Amniotic stem cell (primary cell): ENCODE data around the gene MPG.
A peak's percentile ranks its signal among the peaks of the same experiment; 100 is the strongest.
"Not testable (repeated sequence)": the region's sequence is repeated elsewhere in the genome, so short reads cannot be mapped to it uniquely, and the experiment has no call there.

Source experiments
- DNase-seq: peaks from one replicate; lab custom pipeline; 2025; lab: John Stamatoyannopoulos, UW

Gene MPG, protein sequence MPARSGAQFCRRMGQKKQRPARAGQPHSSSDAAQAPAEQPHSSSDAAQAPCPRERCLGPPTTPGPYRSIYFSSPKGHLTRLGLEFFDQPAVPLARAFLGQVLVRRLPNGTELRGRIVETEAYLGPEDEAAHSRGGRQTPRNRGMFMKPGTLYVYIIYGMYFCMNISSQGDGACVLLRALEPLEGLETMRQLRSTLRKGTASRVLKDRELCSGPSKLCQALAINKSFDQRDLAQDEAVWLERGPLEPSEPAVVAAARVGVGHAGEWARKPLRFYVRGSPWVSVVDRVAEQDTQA

DNA sequence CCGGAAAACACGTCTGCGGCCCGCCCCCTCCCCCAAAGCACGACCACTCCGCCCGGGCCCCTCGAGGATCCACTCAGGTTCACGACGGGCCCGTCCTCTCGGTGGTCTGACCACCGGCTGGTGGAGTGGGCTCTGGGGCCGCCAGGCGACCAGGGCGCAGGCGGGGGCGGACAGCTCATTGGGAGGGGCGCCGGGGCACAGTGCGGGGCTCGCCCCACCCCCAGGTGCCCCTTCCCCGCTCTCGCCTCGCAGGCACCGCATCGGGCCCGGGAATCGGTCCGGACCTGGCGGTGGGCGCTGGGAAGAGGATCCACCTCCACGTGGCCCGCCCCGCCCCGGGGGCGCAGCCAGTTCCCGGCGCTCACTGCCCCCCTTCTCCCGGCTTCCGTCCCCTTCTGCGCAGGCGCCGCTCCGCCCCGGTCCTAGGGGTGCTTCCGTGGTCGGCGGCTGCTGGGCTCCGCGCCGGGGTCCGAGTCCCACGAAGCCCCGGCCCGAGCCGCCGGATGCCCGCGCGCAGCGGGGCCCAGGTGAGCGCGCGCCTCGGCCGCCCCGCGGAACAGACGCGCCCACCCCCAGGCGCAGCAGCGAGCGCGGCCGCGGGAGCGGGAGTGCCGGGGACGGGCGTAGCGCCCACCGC is at the start of gene MPG:
Gene MPG (plus strand): TSS at position 419 of the 637 bp plus-strand sequence. CDS start 85 bp downstream, at position 504.
- peak; percentile 51 for DNase-seq

DNA sequence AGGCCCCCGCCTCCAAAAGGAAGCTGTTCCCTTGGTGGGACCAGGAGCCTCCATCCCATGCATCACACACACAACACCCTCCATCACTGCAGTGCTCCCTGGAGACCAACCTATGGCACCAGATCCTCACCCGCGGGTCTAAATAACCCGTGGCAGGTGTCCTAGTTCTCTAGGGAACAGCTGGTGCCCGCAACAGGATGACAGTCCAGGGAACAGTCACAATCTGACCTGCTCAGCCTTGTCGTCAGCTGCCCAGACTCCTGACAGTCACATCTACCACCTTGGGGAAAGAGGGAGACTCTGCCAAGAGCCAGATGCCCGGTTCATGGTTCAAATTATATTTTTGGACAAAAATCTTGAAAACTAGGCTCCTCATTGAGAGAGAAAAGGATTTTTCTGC is 47.4 kb upstream of the MPG start:
- DNase-seq, result not testable (repeated sequence)

DNA sequence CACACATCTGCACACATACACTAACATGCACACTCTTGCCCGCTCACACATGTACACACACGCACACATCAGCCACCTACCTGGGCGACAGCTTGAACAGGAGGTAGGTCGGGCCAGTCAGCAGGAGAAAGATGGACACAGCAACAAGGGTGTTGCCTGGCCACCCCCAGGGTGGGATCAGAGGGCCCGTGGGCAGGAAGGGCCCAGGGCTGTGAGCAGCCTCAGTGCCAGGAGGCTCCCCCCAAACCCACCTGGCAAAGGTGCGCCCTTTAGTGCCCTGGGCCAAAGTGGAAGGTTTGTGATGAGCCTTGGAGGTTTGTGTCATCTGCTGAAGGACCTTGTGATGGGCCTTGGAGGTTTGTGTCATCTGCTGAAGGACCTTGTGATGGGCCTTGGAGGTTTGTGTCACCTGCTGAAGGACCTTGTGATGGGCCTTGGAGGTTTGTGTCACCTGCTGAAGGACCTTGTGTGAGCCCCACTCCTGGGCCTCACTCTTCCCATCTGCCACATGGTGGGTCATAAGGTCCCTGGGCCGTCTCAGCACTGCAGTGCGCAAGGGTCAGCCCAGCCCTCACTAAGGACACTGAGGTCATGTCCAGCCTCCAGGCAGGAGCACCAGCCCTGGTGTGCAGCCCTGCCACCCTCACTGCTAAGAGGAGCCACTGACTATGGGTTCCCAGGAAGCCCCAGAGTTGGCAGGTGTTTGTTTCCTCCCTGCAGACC is 44.7 kb upstream of the MPG start:
- DNase-seq, result not testable (repeated sequence)

DNA sequence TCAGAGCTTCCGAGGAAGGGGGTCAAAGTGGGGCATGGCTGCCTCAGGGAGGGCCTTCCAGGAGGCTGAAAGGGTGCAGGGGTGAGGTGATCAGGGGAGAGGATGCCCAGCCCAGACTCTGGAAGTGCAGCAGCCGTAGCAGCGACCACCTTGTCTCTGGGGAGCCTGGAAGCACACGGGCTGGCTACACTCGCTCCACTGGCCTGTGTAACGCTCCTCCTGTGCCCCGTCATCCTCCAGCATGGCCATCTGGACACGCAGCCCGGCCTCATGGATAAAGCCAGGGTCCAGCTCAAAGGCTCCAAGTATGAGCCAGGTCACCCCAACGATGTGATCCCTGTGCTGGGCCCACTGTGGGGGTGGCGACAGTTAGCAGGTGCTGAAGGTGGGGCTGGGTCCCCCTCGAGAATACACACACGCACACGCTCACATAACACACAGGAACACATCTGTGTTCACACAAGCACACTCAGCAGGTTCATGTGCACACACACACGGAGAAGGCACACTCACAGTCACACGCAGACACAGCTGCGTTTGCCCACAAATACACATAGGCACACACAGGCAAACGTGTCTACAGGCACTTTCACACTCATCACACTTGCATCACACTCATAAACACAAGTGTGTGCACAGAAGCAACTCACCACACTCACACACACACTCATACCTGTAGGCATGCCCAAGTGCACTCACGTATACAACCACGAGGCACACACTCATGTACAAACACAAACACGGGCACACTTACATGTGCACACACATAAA is 44.0 kb upstream of the MPG start:
- no peak for DNase-seq

DNA sequence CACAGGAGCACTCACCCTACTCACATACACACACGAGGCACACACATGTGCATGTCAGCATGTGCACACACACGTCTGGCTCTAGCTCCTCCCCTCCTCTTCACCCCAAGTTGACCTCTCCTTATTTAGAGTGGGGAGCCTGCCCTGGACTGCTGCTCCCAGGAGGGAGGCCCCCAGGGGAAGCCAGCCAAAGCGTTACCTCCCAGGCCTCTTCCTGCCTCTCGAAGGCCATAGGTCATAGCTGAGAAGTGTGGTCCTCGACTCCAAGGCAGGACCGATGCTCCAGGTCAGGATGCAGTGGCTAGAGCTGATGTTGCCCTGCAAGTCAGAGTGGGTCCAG is 43.4 kb upstream of the MPG start:
- no peak for DNase-seq

DNA sequence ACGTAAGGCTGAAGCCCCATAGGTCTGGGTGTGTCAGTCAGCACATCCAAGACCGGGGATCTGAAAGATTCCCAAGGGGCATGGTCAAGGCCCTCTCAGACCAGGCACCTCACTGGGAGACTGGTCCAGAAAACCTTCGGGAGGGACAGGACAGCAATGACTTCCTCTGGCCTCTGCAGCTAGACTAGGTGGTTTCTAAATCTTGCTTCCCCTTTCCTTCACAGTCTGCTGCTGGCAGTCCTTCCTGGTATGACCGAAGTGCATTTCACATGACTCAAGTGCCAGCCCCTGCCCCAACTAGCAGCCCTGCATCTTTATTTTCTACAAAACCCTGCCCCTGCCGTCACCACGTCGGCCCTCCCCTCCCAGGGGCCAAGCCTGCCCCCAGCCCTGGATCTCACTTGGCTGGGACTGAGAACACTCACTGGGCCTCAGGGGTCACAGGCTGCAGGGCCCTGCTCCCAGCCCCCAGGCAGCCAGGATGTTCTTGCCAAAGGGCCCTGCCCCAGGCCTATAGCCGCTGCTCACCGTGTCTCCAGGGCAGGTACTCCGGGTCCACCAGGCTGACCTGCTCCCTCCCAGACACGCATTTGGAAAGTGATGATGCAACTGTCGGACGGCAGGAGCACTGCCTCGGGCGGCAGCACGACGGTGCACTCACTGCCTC is 42.9 kb upstream of the MPG start:
- no peak for DNase-seq

DNA sequence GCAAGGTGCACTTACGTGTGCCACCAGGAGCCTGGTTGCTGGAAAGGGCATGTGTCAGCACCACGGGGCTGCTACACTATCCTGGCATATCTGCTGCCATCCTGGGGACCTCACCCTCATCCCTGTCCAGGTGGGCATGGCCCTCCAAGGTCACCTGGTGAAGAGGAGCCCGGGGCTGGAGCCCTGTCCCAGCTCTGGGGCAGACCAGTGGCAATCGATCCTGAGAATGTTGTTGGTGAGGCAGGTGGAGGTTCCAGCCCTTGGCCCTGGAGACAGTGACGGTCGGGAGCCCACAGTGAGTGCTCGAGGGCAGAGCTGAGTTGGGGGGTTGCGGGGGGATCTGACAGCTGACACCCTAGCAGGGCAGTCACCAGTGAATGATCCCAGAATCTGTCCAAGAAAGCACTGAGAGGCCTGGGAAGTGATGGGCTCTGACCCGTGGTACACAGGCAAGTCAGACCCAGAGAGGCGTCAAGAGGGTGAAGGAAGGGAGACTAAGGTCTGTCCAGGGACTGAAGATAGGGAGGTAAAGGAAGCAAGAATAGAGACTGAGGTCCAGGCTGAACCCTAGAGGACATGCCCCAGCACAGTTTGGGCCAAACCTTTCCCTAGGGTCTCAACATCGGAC is 42.2 kb upstream of the MPG start:
- DNase-seq, result no peak

DNA sequence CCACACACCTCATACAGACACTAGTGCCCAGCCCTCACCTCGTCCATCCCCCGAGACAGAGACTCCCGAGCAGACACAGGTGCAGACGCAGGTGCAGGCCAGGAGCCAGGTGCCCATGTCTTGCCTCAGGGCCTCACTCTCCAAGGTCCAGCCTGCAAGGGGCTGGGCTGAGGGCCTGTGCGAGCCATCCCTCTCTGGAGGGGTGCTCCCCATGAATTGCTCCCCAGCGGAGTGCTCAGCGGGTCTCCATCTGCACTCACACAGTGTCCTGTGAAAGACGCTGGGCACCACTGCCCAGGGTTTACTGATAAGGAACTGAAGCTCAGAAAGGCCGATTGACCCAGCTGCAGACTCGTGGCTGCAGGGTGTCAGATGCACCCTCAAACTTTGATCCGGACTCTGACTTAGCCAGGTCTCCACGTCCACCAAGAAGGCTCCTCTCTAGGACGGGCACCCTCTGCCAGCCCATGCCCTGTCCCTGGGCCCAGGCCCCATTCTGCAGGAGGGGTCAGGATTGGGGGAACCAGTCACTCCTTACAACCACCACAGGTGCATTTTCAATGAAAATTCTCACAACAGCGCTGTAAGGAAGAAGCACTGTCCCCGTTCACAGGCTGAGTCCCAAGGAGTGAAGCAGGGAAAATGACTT is 41.6 kb upstream of the MPG start:
- no peak for DNase-seq

DNA sequence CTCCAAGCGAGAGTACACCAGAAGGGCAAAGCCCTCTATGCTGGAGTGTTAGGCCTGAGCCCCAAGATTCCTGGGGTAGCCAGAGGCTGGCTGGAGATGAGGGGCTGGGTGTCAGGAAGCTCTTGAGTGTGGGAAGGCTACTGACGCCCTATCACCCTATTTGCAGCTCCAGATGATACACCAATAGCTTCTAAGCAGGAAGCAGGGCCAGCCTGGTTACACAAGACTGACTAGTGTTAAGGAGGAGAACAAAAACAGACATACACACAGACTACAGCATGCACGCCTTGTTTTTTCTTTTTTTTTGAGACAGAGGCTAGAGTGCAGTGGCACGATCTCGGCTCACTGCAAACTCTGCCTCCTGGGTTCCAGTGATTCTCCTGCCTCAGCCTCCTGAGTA is 40.5 kb upstream of the MPG start:
- DNase-seq, result no peak

DNA sequence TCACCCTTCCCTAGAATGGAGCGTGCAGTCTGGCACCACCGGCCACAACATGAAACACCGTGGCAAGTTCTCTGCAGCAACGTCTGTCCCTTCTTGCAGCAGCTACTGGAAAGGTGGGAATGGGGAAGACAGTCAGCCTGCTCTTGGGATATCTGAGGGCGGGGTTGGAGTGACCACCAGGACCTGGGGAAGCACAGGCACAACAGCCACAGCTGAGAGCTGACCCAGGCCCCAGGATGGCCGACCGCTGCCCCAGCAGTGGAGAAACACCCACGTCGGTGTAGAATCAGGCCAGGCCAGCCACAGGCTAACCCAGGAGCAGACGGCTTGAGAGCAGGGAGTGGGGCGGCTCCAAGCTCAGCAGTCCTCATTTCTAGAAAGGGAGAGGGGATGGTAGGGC is 39.8 kb upstream of the MPG start:
- DNase-seq, result not testable (repeated sequence)

DNA sequence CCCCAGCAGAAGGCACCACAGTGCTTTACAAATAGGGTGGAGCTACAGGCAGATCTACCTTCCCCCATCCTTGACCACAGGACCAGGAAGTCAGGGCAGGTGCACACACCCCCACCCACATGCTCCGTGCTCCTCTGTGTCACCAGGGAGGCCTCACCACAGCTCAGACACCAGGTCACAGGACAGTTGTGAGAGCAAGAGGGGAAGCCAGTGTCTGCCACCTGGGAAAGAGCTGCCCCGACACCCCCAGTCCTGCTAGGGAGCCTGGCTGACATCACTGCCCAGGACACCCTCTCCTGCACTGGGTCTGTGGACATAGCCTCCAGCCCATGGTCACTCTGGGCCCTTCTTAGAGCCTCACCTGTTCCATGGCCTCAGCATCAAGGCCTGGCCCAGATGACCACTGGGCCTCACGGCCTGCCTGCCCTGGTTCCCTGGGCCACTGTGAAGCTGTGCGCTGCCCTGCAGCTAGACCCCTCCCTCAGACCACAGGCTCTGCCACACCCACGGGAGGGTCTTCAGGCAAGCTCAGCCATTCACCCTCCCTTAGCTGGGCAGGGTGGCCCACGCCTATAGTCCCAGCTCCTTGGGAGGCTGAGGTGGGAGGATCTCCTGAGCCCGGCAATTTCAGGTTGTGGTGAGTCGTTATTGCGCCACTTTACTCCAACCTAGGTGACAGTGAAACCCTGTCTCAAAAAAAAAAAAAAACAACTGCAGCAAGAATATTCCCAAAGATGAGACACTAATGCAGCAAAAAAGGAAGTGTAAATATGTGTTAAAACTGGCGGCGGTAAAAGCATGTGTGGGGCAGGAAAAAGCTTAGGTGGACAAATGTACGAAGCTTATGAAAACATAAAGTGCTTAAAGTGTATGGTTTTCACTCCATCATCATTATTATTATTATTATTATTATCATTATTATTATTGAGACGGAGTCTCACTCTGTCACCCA is 38.8 kb upstream of the MPG start:
- DNase-seq, result no peak

DNA sequence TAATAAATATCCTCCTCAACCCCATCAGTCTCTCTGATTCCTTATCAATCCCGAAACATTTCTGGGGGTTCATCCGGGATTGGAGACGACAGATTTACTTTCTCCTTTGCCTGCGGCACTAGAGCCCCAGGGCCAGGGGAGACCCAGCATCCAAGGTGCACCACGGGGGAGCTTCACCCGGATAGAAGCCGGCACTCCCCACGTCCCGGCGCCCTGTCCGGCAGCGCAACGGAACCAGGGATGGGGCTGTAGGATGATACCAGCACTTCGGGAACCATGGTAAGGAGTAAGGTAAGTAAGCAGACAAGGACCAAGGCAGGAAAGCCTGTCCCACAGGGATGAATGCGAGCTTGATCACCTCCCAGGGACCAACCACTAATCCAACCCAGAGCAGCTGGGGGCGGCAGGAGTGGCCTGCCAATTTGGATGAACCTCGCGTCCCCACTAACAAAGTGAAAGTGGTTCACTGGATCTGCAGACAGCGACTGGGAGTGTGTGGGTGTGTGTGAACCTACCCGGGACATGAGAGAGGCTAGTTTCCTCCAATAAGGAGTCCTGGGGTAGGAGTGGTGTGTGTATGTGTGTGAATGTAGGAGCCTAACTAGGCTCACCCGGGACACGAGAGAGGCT is 36.5 kb upstream of the MPG start:
- no peak for DNase-seq

DNA sequence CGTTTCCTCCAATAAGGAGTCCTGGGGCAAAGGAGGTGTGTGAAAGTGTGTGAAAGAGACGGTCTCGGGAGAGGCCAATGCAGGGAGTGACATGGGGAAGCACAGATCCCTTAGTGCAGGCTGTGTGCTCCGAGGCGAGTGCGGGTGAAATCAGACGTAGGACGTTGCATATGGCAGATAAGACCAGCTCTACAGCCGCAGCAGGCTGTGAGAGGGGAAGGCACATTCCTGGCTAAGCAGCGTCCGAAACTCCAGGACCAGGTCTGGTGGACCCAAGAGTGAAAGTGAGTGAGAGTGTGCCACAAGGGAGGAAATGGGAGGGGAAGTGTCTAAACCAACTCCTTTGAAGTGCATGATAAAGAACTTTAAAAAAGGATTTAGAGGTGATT is 36.0 kb upstream of the MPG start:
- DNase-seq, result no peak

DNA sequence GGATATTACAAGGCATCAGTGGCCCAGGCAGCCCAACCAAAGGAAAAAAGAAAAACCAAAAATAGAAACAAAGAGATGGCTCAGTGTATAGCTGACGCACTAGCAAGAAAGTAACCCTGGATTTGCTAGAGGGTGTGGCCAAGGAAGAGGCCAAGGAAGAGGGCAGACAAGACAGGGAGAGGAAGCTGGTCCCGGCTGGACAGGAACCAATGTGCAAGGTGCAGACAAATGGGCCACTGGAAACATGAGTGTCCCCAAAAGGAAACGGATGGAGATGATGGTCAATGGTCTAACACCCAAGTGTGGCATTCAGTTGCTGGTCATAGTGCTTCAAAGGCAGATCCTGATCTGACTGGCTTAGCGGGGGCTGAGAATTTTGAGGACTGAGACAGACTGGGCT is 35.3 kb upstream of the MPG start:
- no peak for DNase-seq

DNA sequence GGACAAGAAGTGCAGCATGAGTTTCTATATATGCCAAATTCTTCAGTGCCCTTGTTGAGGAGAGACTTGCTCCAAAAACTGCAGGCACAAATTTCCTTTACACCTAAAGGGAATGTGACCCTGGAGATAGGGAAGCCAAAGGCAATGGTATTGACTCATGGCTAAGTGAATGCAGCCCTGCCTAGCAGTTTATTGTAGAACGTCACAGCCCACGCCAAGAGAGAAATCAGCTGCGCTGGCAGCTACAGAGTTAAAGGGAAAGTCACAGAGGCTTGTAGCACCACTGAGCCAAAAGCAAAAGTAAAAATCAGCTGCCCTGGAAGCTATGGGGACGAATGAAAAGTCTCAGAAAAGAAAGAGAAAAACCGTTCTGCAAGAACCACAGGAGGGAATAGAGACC is 34.7 kb upstream of the MPG start:
- DNase-seq, result no peak

DNA sequence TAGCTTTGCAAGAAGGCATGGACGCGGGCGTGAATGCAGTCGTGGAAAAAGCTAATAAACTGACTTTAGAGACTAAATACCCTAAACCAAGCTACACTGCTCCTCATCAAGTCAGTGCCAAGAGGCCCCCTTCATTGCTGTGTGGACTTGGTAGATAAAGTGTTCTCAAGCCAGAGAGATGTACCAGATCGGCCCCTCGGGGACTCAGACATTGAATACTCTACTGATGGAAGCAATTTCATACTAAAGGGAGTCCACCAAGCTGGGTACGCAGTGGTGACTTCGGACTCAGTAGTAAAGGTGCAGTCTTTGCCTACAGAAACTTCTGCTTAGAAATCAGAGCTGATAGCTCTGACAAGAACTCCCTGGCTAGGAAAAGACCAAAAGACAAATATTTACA is 33.4 kb upstream of the MPG start:
- no peak for DNase-seq

DNA sequence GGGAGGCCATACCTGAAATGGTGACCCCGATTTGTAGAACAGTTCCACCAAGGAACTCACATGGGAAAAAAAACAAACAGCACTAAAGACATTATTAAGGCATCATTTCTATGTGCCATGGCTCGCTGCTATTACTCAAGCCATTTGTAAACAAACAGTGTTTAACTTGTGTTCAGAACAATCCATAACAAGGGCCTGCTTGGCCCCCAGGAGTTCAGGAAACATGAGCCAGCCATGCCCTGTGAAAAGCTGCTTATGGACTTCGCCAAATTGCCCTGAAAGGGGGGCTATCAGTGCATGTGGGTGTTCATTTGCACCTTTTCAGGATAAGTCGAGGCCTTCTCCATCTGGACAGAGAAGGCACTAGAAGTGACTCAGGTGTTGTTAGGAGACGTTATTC is 32.6 kb upstream of the MPG start:
- DNase-seq, result no peak

DNA sequence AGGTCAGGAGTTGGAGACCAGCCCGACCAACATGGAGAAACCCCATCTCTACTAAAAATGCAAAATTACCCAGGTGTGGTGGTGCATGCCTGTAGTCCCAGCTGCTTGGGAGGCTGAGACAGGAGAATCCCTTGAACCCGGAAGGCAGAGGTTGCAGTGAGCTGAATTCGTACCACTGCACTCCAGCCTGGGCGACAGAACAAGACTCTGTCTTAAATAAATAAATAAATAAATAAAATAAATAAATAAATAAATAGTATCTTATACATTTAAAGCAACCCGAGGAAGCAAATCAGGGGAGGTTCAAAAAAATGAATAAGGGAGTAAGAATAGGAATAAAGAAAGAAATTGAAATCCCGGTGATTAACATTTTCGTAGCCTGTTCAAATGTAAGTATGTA is 31.5 kb upstream of the MPG start:
- DNase-seq, result not testable (repeated sequence)

DNA sequence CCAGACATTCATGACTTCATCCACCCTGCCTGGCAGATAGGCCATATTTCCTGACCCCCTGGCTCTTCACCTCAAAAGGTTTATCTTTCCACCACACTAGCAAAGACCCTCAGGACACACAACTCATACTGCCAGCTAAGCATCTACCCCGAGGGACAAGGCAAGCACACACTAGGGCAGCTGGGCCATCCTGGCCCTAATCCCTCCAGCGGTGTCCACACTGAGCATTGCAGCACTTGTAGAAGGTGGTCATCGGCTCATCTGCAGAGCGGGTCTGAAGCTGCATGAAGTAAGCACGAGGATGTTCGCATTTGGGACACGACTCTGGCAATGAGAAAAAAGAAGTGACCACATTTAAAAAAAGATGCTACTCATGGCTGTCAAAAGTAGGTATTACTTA is 30.8 kb upstream of the MPG start:
- DNase-seq, result no peak
